Measurements from ENCODE around the gene PRSS27. TPM values are rescaled to one million over a fixed set of nuclear protein-coding genes. Genes with fewer than 3 reads are reported as not detected.
"Not testable (repeated sequence)": the region's sequence is repeated elsewhere in the genome, so short reads cannot be mapped to it uniquely, and the experiment has no call there.

The PRSS27 gene
- polyA plus RNA-seq, 2 donors, result 500 to 620 TPM

- WGBS, 2 donors, result 63 to 65% methylated on average over 10 of the region's 10 CpGs
- not testable (repeated sequence) for H3K36me3 ChIP-seq (ENCODE audit: control insufficient read depth in 2 of 2, insufficient read depth in 2 of 2, low read length in 1 of 2); H3K4me3 ChIP-seq (ENCODE audit: low read depth in 1 of 2, low read length in 2 of 2); H3K9me3 ChIP-seq (ENCODE audit: control insufficient read depth in 2 of 2, insufficient read depth in 1 of 2, low read depth in 1 of 2, low read length in 1 of 2); H3K4me1 ChIP-seq (ENCODE audit: control insufficient read depth in 2 of 2, insufficient read depth in 2 of 2, low read length in 1 of 2); H3K27me3 ChIP-seq (ENCODE audit: control insufficient read depth in 1 of 2, insufficient read depth in 2 of 2, low read length in 2 of 2); H3K27ac ChIP-seq (ENCODE audit: low read depth in 2 of 2, low read length in 1 of 2)
Observed at GRCh38 chr16:2671193-2671592, 48.8 kb downstream of the PRSS27 start.

DNA sequence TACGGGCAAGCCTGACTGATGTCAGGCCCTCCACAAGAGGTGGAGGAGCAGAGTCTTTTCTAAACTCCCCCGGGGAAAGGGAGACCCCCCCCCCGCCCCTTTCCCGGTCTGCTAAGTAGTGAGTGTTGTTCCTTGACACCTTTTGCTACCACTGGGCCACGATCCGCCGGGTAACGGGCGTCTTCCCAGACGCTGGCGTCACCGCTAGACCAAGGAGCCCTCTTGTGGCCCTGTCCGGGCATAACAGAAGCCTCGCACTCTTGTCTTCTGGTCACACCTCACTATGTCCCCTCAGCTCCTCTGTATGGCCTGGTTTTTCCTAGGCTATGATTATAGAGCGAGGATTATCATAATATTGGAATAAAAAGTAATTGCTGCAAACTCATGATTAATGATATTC, 50.0 kb downstream of the PRSS27 start:
- H3K4me3 ChIP-seq (ENCODE audit: low read depth in 1 of 2, low read length in 2 of 2), result not testable (repeated sequence)
- 12 to 14% methylated on average over 15 of the region's 15 CpGs for WGBS, 2 donors

DNA sequence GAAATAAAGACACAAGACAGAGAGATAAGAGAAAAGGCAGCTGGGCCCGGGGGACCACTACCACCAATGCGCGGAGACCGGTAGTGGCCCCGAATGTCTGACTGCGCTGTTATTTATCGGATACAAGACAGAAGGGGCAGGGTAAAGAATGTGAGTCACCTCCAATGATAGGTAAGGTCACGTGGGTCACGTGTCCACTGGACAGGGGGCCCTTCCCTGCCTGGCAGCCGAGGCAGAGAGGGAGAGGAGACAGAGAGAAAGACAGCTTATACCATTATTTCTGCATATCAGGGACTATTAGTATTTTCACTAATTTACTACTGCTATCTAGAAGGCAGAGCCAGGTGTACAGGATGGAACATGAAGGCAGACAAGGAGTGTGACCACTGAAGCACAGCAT, 50.4 kb downstream of the PRSS27 start:
- H3K27ac ChIP-seq (ENCODE audit: low read depth in 2 of 2, low read length in 1 of 2); H3K36me3 ChIP-seq (ENCODE audit: control insufficient read depth in 2 of 2, insufficient read depth in 2 of 2, low read length in 1 of 2); H3K4me1 ChIP-seq (ENCODE audit: control insufficient read depth in 2 of 2, insufficient read depth in 2 of 2, low read length in 1 of 2); H3K4me3 ChIP-seq (ENCODE audit: low read depth in 1 of 2, low read length in 2 of 2); H3K27me3 ChIP-seq (ENCODE audit: control insufficient read depth in 1 of 2, insufficient read depth in 2 of 2, low read length in 2 of 2); H3K9me3 ChIP-seq (ENCODE audit: control insufficient read depth in 2 of 2, insufficient read depth in 1 of 2, low read depth in 1 of 2, low read length in 1 of 2): not testable (repeated sequence)
- WGBS, 2 donors, result 73 to 77% methylated on average over 9 to 10 of the region's 10 CpGs

More for the DNA sequence above, 50.0 kb downstream of the PRSS27 start:
- not testable (repeated sequence) for H3K27me3 ChIP-seq (ENCODE audit: control insufficient read depth in 1 of 2, insufficient read depth in 2 of 2, low read length in 2 of 2); H3K4me1 ChIP-seq (ENCODE audit: control insufficient read depth in 2 of 2, insufficient read depth in 2 of 2, low read length in 1 of 2); H3K9me3 ChIP-seq (ENCODE audit: control insufficient read depth in 2 of 2, insufficient read depth in 1 of 2, low read depth in 1 of 2, low read length in 1 of 2); H3K36me3 ChIP-seq (ENCODE audit: control insufficient read depth in 2 of 2, insufficient read depth in 2 of 2, low read length in 1 of 2); H3K27ac ChIP-seq (ENCODE audit: low read depth in 2 of 2, low read length in 1 of 2)

DNA sequence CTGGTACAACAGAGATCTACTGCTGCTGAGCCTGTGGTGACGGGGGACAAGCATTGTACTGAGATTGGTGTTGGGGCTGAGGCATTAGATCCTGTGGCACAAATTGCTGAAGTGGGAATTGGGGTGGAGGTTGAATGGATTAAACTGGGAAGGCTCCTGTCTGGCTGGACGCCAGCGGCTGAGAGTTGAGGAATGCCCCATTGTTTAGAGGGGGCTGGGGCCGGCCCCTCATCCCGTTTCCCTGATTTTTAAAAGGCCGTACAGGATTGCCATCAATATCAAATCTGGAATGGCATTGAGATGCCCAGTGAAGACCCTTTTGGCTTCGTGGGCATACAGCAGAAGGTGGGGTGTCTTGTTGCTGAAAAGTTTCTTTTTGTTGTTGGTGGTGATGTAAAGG, 53.4 kb downstream of the PRSS27 start:
- H3K27me3 ChIP-seq (ENCODE audit: control insufficient read depth in 1 of 2, insufficient read depth in 2 of 2, low read length in 2 of 2); H3K9me3 ChIP-seq (ENCODE audit: control insufficient read depth in 2 of 2, insufficient read depth in 1 of 2, low read depth in 1 of 2, low read length in 1 of 2); H3K27ac ChIP-seq (ENCODE audit: low read depth in 2 of 2, low read length in 1 of 2); H3K36me3 ChIP-seq (ENCODE audit: control insufficient read depth in 2 of 2, insufficient read depth in 2 of 2, low read length in 1 of 2); H3K4me3 ChIP-seq (ENCODE audit: low read depth in 1 of 2, low read length in 2 of 2); H3K4me1 ChIP-seq (ENCODE audit: control insufficient read depth in 2 of 2, insufficient read depth in 2 of 2, low read length in 1 of 2): not testable (repeated sequence)
- WGBS, 2 donors, result 80 to 92% methylated on average over 7 of the region's 7 CpGs

- WGBS, 2 donors, result 29 to 40% methylated on average over 9 of the region's 9 CpGs
- peak overlapping the region in 1 of 2 donors; percentile 11 for H3K4me3 ChIP-seq (ENCODE audit: low read depth in 1 of 2, low read length in 2 of 2)
- no peaks in the 10 kb centered on the region for H3K4me1 ChIP-seq (ENCODE audit: control insufficient read depth in 2 of 2, insufficient read depth in 2 of 2, low read length in 1 of 2)
- no peaks in the 10 kb centered on the region for H3K27me3 ChIP-seq (ENCODE audit: control insufficient read depth in 1 of 2, insufficient read depth in 2 of 2, low read length in 2 of 2)
- no peaks in the 10 kb centered on the region for H3K9me3 ChIP-seq (ENCODE audit: control insufficient read depth in 2 of 2, insufficient read depth in 1 of 2, low read depth in 1 of 2, low read length in 1 of 2)
- H3K27ac ChIP-seq (ENCODE audit: low read depth in 2 of 2, low read length in 1 of 2), result peak overlapping the region; percentile 51 to 74
- H3K36me3 ChIP-seq (ENCODE audit: control insufficient read depth in 2 of 2, insufficient read depth in 2 of 2, low read length in 1 of 2), result peaks cover 0 to 2% of the 10 kb centered on the region in 2 donors
Observed at GRCh38 chr16:2664574-2664982, 55.4 kb downstream of the PRSS27 start.

DNA sequence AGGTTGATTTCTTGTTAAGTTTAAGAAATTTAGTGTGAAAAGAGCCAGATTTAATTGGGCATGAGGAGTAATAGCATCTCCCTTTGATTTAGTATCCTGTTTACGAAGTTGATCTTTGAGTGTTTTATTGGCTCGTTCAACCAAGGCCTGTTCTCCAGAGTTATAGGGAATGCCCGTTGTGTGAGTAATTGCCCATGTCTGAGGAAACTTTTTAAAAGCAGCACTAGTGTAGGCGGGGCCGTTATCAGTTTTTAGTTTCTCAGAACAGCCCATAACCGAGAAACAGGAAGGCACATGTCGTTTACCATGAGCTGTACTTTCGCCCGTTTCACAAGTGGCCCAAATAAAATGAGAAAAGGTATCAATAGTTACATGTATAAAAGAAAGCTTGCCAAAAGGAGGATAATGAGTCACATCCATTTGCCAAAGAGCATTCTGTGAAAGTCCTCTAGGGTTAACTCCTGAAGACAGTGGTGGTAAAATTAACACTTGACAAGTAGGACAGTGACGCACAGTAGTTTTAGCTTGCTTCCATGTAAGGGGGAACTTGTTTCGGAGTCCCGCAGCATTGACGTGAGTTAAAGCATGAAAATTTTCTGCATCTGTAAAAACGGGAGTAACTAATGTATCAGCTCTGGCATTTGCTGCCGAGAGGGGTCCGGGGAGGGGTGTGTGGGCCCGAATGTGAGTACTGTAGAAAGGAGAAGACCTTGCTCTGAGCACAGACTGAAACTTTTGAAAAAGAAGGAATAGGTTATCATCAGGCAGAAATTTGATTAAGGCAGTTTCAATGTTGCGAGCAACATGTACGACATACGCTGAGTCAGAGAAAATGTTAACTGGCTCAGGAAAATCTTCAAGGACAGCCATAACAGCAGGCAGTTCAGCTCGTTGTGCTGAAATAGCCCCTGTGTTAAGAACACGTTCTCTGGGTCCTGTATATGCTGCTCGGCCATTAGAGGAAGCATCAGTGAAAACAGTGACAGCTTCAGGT, 56.2 kb downstream of the PRSS27 start:
- Histone ChIP-seq H3K9me3 (ENCODE audit: control insufficient read depth in 2 of 2, insufficient read depth in 1 of 2, low read depth in 1 of 2, low read length in 1 of 2) (no peaks in the 10 kb centered on the region), H3K27me3 (ENCODE audit: control insufficient read depth in 1 of 2, insufficient read depth in 2 of 2, low read length in 2 of 2) (no peaks in the 10 kb centered on the region), H3K4me3 (ENCODE audit: low read depth in 1 of 2, low read length in 2 of 2) (peak overlapping the region in 1 of 2 donors; percentile 7), H3K4me1 (ENCODE audit: control insufficient read depth in 2 of 2, insufficient read depth in 2 of 2, low read length in 1 of 2) (no peaks in the 10 kb centered on the region), H3K36me3 (ENCODE audit: control insufficient read depth in 2 of 2, insufficient read depth in 2 of 2, low read length in 1 of 2) (no peaks in the 10 kb centered on the region), H3K27ac (ENCODE audit: low read depth in 2 of 2, low read length in 1 of 2) (peak overlapping the region; percentile 74 to 81)
- 38 to 40% methylated on average over 23 of the region's 23 CpGs for WGBS, 2 donors

Other genes with a start within 250 kb of the PRSS27 start
- gene NTN3, start 248.9 kb downstream of the PRSS27 start, polyA plus RNA-seq, result under 1 TPM in 1 of 2 donors, not detected in 1; 0.06 TPM
- 1 to 10 TPM; 1.3 to 2.8 TPM for gene TBC1D24, start 245.1 kb downstream of the PRSS27 start, polyA plus RNA-seq
- 100 to 1,000 TPM; 196 to 214 TPM for gene ATP6V0C, start 206.3 kb downstream of the PRSS27 start, polyA plus RNA-seq
- gene AMDHD2, start 199.9 kb downstream of the PRSS27 start, polyA plus RNA-seq, result 10 to 100 TPM; 18.8 to 24.1 TPM
- gene CEMP1, start 188.8 kb downstream of the PRSS27 start, polyA plus RNA-seq, result under 1 TPM; 0.18 to 0.55 TPM
- 10 to 100 TPM; 11.8 to 12.8 TPM for gene PDPK1, start 182.2 kb downstream of the PRSS27 start, polyA plus RNA-seq
- gene KCTD5, start 37.7 kb downstream of the PRSS27 start, polyA plus RNA-seq, result 10 to 100 TPM; 23.1 to 25.4 TPM
- gene SRRM2, start 32.4 kb upstream of the PRSS27 start, polyA plus RNA-seq, result 100 to 1,000 TPM; 317 to 886 TPM
- gene ELOB, start 57.1 kb upstream of the PRSS27 start, polyA plus RNA-seq, result 100 to 1,000 TPM; 361 to 887 TPM
- gene PRSS33, start 67.3 kb upstream of the PRSS27 start, polyA plus RNA-seq, result not detected
- gene PRSS41, start 78.2 kb upstream of the PRSS27 start, polyA plus RNA-seq, result not detected
- 1 to 10 TPM in 1 of 2 donors, under 1 TPM in 1; 0.86 to 1.8 TPM for gene PRSS21, start 97.0 kb upstream of the PRSS27 start, polyA plus RNA-seq
- gene ZG16B, start 110.1 kb upstream of the PRSS27 start, polyA plus RNA-seq, result 1 to 10 TPM in 1 of 2 donors, under 1 TPM in 1; 0.77 to 1.1 TPM
- 100 to 1,000 TPM; 109 to 281 TPM for gene PRSS22, start 137.9 kb upstream of the PRSS27 start, polyA plus RNA-seq
- gene FLYWCH2, start 163.0 kb upstream of the PRSS27 start, polyA plus RNA-seq, result 10 to 100 TPM; 23.9 to 30.9 TPM
- 10 to 100 TPM; 12.9 to 20.2 TPM for gene FLYWCH1, start 191.7 kb upstream of the PRSS27 start, polyA plus RNA-seq
- gene KREMEN2, start 244.1 kb upstream of the PRSS27 start, polyA plus RNA-seq, result 1 to 10 TPM; 1.6 to 1.8 TPM
- 10 to 100 TPM in 1 of 2 donors, 1 to 10 TPM in 1; 9.6 to 18.8 TPM for gene PAQR4, start 249.1 kb upstream of the PRSS27 start, polyA plus RNA-seq